Activated CD8-positive, alpha-beta T cell treated with anti-CD3 and anti-CD28 coated beads for 36 hours (primary cell): ENCODE measurements around the gene DIS3L2. TPM values are rescaled to one million over a fixed set of nuclear protein-coding genes. Genes with fewer than 3 reads are reported as not detected.

ENCODE experiments used
- ATAC-seq: fragments of 200-7000 bp; cut with Tn5 transposase; one replicate; pipeline ENCODE4 v1.10.0; 2021; ENCODE audit warnings: mild to moderate bottlenecking, moderate library complexity
- CTCF ChIA-PET: fragments of 350-600 bp; sonication (Branson Sonifier 250); formaldehyde crosslinking; loops from one replicate; lab custom pipeline; 2021; ENCODE audit warnings: antibody characterized with exemption; lab: Charles Lee
- POLR2A ChIA-PET: fragments of 350-600 bp; sonication (Branson Sonifier 250); formaldehyde crosslinking; loops from one replicate; lab custom pipeline; 2021; ENCODE audit warnings: antibody characterized with exemption; lab: Charles Lee
- DNase-seq: peaks from one replicate; pipeline ENCODE4 v3.0.0-alpha.2; 2020
- H3K27ac Mint-ChIP-seq: one replicate; pipeline ENCODE4 v1.8.0; 2021; ENCODE audit warnings: mild to moderate bottlenecking, mixed read lengths
- H3K27me3 Mint-ChIP-seq: one replicate; pipeline ENCODE4 v1.8.0; 2021; ENCODE audit warnings: mixed read lengths
- H3K36me3 Mint-ChIP-seq: one replicate; pipeline ENCODE4 v1.8.0; 2021; ENCODE audit warnings: low read depth, mixed read lengths
- H3K4me1 Mint-ChIP-seq: one replicate; pipeline ENCODE4 v1.8.0; 2021; ENCODE audit warnings: low read depth, mixed read lengths
- H3K4me3 Mint-ChIP-seq: one replicate; pipeline ENCODE4 v1.8.0; 2021; ENCODE audit warnings: mild to moderate bottlenecking, moderate library complexity, mixed read lengths
- H3K9me3 Mint-ChIP-seq: one replicate; pipeline ENCODE4 v1.8.0; 2021; ENCODE audit warnings: mixed read lengths
- intact Hi-C: fragments of 100-400 bp; cut with micrococcal nuclease; formaldehyde crosslinking; loops from one replicate; pipeline ENCODE4 v1.10.0; 2022
- total RNA-seq, 2 experiments: library from RNA; stranded (reverse); gene quantifications; one replicate each; pipeline ENCODE4 v1.2.3, GENCODE V29; 2021
- TF ChIP-seq, protein P1 (sequence below): fragments of 200-600 bp; IDR thresholded peaks from one replicate; pipeline ENCODE4 v1.8.0; 2022; ENCODE audit warnings: antibody characterized with exemption, mild to moderate bottlenecking

DIS3L2 gene
- total RNA-seq, 2 experiments from 2014 or later, result 26.5 to 27.2 TPM

DNA sequence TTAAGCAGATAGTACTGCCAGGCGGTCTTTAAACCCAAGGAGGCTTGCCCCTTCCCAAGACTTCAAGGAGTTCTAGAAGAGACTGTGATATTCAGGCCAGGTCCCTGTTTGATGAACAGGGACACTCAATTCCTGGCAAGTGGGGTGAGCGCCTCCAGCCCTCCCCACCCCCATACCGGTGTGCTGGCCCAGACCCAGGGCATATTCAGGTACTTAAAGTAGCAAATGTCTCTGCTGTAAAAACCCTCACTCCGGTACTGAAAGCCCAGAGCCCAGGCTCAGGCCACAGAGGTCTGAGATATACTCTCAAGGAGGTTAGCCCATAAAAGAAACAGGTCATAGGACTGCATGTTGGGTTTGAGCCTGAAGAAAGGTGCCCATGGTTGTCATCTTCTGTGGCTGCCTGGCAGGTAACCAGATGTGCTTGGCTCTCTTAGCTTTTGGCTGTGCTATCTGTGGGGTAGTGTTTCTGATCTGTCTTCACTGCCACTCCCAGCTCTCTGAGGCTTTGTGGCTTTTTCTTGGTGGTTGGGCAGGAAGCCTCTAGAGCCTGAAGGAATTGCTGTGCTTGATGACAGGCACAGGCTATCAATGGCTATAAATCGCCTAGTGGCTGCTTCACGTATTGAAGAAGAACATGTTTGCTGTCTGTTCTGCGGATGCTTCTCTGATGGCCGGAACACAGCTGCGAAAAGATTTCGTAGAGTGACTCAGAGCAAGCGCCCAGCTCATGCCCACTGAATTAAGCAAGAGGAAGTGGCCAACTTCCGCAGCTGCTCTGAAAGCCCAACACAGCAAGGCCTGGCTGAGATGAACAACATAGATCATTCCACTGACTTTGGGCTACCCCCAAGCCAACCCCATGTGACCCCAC lies 353.8 kb downstream of the DIS3L2 start:
- Mint-ChIP-seq H3K9me3 (peaks cover 19% of the 10 kb centered on the region), H3K27me3 (no peaks in the 10 kb centered on the region), H3K36me3 (peaks cover 40% of the 10 kb centered on the region), H3K4me1 (peaks cover 80% of the 10 kb centered on the region), H3K27ac (peak overlapping the region; percentile 98), H3K4me3 (peak overlapping the region; percentile 59)
- POLR2A ChIA-PET, result interaction anchor here (0.5 to 1.4 kb wide), 8 partner anchors 9 to 228 kb away, joined by 3 to 6 read pairs (median 4); no protein-coding TSS in a partner anchor
- intact Hi-C loops, result no loop called here
- CTCF ChIA-PET, result interaction anchor here (1.0 to 4.2 kb wide), 9 partner anchors 9 to 390 kb away, joined by 3 to 34 read pairs (median 3); partner anchors contain the start of gene NPPC
- DNase-seq, result peak; percentile 91
- TF ChIP-seq, protein P1, sequence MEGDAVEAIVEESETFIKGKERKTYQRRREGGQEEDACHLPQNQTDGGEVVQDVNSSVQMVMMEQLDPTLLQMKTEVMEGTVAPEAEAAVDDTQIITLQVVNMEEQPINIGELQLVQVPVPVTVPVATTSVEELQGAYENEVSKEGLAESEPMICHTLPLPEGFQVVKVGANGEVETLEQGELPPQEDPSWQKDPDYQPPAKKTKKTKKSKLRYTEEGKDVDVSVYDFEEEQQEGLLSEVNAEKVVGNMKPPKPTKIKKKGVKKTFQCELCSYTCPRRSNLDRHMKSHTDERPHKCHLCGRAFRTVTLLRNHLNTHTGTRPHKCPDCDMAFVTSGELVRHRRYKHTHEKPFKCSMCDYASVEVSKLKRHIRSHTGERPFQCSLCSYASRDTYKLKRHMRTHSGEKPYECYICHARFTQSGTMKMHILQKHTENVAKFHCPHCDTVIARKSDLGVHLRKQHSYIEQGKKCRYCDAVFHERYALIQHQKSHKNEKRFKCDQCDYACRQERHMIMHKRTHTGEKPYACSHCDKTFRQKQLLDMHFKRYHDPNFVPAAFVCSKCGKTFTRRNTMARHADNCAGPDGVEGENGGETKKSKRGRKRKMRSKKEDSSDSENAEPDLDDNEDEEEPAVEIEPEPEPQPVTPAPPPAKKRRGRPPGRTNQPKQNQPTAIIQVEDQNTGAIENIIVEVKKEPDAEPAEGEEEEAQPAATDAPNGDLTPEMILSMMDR, result peak; percentile 70
- peak; percentile 89 for ATAC-seq

DNA sequence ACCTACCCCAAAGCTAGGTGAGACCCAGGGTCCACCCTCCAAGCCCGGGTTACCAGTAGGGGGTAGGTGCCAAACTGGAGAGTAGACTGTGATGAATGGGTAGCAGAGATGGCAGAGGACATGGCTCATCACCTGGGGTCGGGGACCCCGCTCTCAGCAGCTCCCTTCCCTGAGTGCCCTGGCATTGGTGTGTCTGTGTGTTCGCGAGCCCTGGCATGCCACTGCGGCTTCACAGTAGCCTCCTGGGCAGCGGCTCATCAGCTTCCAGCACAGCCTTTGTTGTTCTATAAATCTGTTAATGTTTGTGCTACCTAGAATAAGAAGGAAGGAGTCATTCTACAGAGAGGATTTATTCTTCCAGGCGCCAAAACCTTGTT lies 354.4 kb downstream of the DIS3L2 start:
- intact Hi-C loops, result no loop called here
- CTCF ChIA-PET, result interaction anchor here (1.0 to 4.2 kb wide), 6 partner anchors 9 to 391 kb away, joined by 3 to 34 read pairs (median 7); partner anchors contain the start of gene NPPC
- Mint-ChIP-seq H3K4me1 (peaks cover 80% of the 10 kb centered on the region), H3K4me3 (peak overlapping the region; percentile 59), H3K27ac (peak overlapping the region; percentile 98), H3K27me3 (no peaks in the 10 kb centered on the region), H3K36me3 (peaks cover 40% of the 10 kb centered on the region), H3K9me3 (peaks cover 19% of the 10 kb centered on the region)
- DNase-seq (no peak), ATAC-seq (no peak)
- TF ChIP-seq, protein P1, result no peak
- POLR2A ChIA-PET, result interaction anchor here (0.5 to 1.1 kb wide), 5 partner anchors 9 to 229 kb away, joined by 3 to 6 read pairs (median 3); no protein-coding TSS in a partner anchor

DNA sequence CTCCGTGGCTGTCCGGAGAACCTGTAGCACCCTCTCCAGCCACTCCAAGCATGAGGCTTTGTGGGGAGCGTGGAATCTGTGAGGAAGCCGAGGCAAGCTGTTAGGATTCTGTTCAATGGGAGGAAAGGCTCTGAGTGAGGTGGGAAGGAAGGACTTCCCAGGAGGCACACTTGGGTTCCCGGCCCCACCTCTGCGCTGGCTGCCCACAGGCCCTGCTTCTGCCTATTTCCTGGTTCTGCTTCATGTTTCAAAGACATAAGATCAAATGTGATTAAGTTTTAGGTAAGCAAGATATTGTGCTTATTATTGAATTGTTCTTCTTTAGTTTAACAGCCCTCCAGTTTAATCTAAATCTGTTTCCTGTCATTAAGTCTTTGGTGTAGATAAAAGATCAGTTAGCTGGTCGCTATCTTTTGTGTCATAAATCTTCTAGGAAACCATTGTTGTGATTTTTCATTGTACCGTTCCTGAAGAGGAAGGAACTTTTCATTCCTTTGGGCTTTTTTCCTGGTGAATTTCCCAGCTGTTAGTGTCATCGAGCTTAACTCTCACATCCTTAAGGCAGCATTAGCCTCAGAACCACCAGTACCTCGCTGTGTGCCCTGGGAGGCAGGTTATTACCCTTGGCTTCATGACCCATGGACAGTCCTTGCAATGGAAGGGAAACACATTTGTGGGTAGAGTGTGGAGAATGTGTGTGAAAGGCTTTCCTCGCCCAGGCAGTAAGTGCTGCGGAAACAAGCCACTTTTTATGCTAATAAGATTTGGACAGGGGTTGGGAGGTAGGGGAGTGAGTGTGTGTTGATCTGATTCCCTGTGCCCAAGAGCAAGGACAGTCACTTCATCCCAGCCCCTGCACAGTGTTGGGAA lies 355.2 kb downstream of the DIS3L2 start:
- H3K4me3 Mint-ChIP-seq, result peak overlapping the region; percentile 59
- H3K9me3 Mint-ChIP-seq, result peaks cover 18% of the 10 kb centered on the region
- DNase-seq (peak; percentile 22), ATAC-seq (no peak)
- ChIA-PET POLR2A (interaction anchor here (0.6 to 0.9 kb wide), 2 partner anchors 76 to 288 kb away, joined by 3 to 5 read pairs; no protein-coding TSS in a partner anchor), CTCF (interaction anchor here (0.7 to 4.2 kb wide), 4 partner anchors 9 to 32 kb away, joined by 3 to 34 read pairs (median 3); no protein-coding TSS in a partner anchor)
- peaks cover 82% of the 10 kb centered on the region for H3K4me1 Mint-ChIP-seq
- intact Hi-C loops, result no loop called here
- H3K36me3 Mint-ChIP-seq, result peaks cover 39% of the 10 kb centered on the region
- H3K27me3 Mint-ChIP-seq, result no peaks in the 10 kb centered on the region
- TF ChIP-seq, protein P1, result no peak
- H3K27ac Mint-ChIP-seq, result peak overlapping the region; percentile 98

DNA sequence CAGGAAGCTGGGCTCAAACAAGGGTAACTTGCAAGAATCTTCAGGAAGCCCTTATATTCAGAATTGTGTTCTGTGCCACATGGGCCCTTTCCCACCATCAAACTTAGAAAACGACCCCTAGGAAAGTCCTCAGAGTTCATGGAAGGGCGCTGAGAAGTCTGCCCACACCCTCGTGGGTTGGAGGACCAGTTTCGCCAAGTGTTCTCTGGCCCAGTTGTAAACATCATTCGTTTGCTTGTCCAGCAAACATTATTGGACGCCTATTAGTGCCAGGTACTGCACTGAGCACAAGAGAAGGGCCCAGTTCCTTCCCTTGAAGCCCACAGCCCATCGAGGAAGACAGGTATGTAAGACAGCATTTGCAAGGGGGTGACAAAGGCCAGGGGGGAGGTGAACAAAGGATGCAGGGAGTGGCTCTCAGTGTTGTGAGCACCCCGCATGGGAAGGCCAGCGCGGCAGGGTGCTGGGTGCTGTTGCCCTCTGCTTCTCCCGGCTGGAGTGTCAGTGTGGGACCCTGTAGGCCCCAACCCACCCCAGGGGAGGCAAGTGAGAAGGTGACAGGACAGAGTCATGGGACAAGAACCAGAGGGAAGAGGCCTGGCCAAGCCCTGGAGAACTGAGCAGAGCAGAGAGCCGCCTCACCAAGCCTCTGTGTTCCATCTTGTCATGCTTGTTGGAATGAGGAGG lies 356.8 kb downstream of the DIS3L2 start:
- Mint-ChIP-seq H3K4me3 (peak overlapping the region; percentile 69), H3K9me3 (peaks cover 9% of the 10 kb centered on the region), H3K36me3 (peaks cover 28% of the 10 kb centered on the region), H3K27me3 (no peaks in the 10 kb centered on the region), H3K4me1 (peaks cover 94% of the 10 kb centered on the region), H3K27ac (peak overlapping the region; percentile 94)
- no peak for DNase-seq
- intact Hi-C loops, result no loop called here
- TF ChIP-seq, protein P1, result no peak
- ChIA-PET POLR2A (interaction anchor here (0.7 kb wide), 2 partner anchors 11 to 12 kb away, joined by 3 read pairs; no protein-coding TSS in a partner anchor), CTCF (interaction anchor here (4.2 kb wide), 1 partner anchor 7 kb away, joined by 34 read pairs; no protein-coding TSS in a partner anchor)
- no peak for ATAC-seq
